PC-3 (cell line): Measurements from ENCODE around the gene AGER. TPM values are rescaled to one million over a fixed set of nuclear protein-coding genes. Genes with fewer than 3 reads are reported as not detected.
"Not testable (repeated sequence)": the region's sequence is repeated elsewhere in the genome, so short reads cannot be mapped to it uniquely, and the experiment has no call there.

Experiments used
- ATAC-seq: fragments of 200-7000 bp; cut with Tn5 transposase; 2 replicates; pipeline ENCODE4 v1.9.1; 2020; ENCODE audit warnings: mild to moderate bottlenecking, moderate library complexity
- BruUV-seq: library from RNA; stranded (reverse); fragments of 400-500 nt; replicated peaks from 2 replicates; lab custom pipeline; 2021; lab: Mats Ljungman, UMichigan
- CTCF ChIA-PET: fragments of 300-600 bp; sonication (Branson Sonifier 250); formaldehyde crosslinking; loops from one replicate; lab custom pipeline; 2022; ENCODE audit warnings: antibody characterized with exemption; lab: Charles Lee
- POLR2A ChIA-PET: fragments of 300-600 bp; sonication (Branson Sonifier 250); formaldehyde crosslinking; loops from one replicate; lab custom pipeline; 2022; ENCODE audit warnings: antibody characterized with exemption; ENCODE audit not compliant: unreplicated experiment; lab: Charles Lee
- DNase-seq: peaks from one replicate; pipeline ENCODE4 v3.0.0-alpha.2; 2015
- H2AFZ ChIP-seq: fragments of 300-600 bp; sonication (generic); 2 replicates; pipeline ENCODE4 v1.6.0; 2016; ENCODE audit warnings: antibody characterized with exemption, low read length
- H3F3A ChIP-seq: fragments of 300-600 bp; sonication (generic); one replicate; pipeline ENCODE4 v1.6.0; 2017; ENCODE audit warnings: antibody characterized with exemption, low read length, control low read depth, mild to moderate bottlenecking; ENCODE audit not compliant: unreplicated experiment
- H3K27ac ChIP-seq: fragments of 300-600 bp; sonication (generic); 2 replicates; pipeline ENCODE4 v1.5.1; 2016; ENCODE audit warnings: mild to moderate bottlenecking, low read length
- H3K27me3 ChIP-seq: fragments of 300-600 bp; sonication (generic); 2 replicates; pipeline ENCODE4 v1.6.1; 2016; ENCODE audit warnings: low read length, mixed read lengths
- H3K36me3 ChIP-seq: fragments of 300-600 bp; sonication (generic); 2 replicates; pipeline ENCODE4 v1.6.1; 2016; ENCODE audit warnings: low read depth, mixed run types, low read length, mixed read lengths
- H3K4me1 ChIP-seq: fragments of 300-600 bp; sonication (generic); 2 replicates; pipeline ENCODE4 v1.5.1; 2016; ENCODE audit warnings: low read length; ENCODE audit not compliant: insufficient read depth
- H3K4me2 ChIP-seq: fragments of 300-600 bp; sonication (generic); 2 replicates; pipeline ENCODE4 v1.6.0; 2016; ENCODE audit warnings: low read length
- H3K4me3 ChIP-seq: fragments of 300-600 bp; sonication (generic); 2 replicates; pipeline ENCODE4 v1.5.1; 2016; ENCODE audit warnings: mild to moderate bottlenecking, low read length, mixed read lengths
- H3K79me2 ChIP-seq: fragments of 300-600 bp; sonication (generic); 2 replicates; pipeline ENCODE4 v1.6.1; 2017; ENCODE audit warnings: low read length, mixed read lengths
- H3K9ac ChIP-seq: fragments of 300-600 bp; sonication (generic); 2 replicates; pipeline ENCODE4 v1.6.0; 2016; ENCODE audit warnings: mild to moderate bottlenecking, low read length
- H3K9me2 ChIP-seq: fragments of 300-600 bp; sonication (generic); replicated peaks from 2 replicates; pipeline ENCODE4 v1.6.1; 2016; ENCODE audit warnings: mixed run types, low read length, mixed read lengths
- H3K9me3 ChIP-seq: fragments of 300-600 bp; sonication (generic); 2 replicates; pipeline ENCODE4 v1.6.1; 2016; ENCODE audit warnings: low read length, mixed read lengths
- H4K20me1 ChIP-seq: fragments of 300-600 bp; sonication (generic); 2 replicates; pipeline ENCODE4 v1.6.1; 2016; ENCODE audit warnings: low read length, mixed read lengths
- CTCF ChIP-seq: fragments of 300-600 bp; sonication (generic); conservative IDR thresholded peaks from 2 replicates; pipeline ENCODE4 v1.5.1; 2017; ENCODE audit warnings: antibody characterized with exemption, low read depth, mild to moderate bottlenecking, low read length
- EZH2 ChIP-seq: fragments of 300-600 bp; sonication (generic); IDR thresholded peaks from one replicate; pipeline ENCODE4 v1.6.1; 2017; ENCODE audit warnings: antibody characterized with exemption, mild to moderate bottlenecking, low read length; ENCODE audit not compliant: unreplicated experiment
- EZH2phosphoT487 ChIP-seq: fragments of 300-600 bp; sonication (generic); IDR thresholded peaks from 2 replicates; pipeline ENCODE4 v1.6.1; 2018; ENCODE audit warnings: mild to moderate bottlenecking, antibody characterized with exemption, low read length, borderline replicate concordance
- intact Hi-C: fragments of 100-400 bp; cut with micrococcal nuclease; formaldehyde crosslinking; loops from 2 replicates; pipeline ENCODE4 v1.9.0; 2023
- total RNA-seq: library from RNA; depleted of rRNA; stranded (reverse); fragments of >200 nt; gene quantifications from 2 replicates; pipeline ENCODE4 v1.2.3, GENCODE V29; 2014

Gene AGER
- total RNA-seq, 1 experiment from 2014 or later = 2.0 TPM

- no peaks in the 10 kb centered on the region for H3K27me3 ChIP-seq
- no TSS peak for BruUV-seq
- no peak overlapping the region for H3K4me3 ChIP-seq
- H3F3A ChIP-seq = no peaks in the 10 kb centered on the region
- H3K9me2 ChIP-seq = no peaks in the 10 kb centered on the region
- no peak for ATAC-seq
- H3K4me2 ChIP-seq = no peak overlapping the region
- intact Hi-C loops = no loop called here
- H3K79me2 ChIP-seq = peaks cover 18% of the 10 kb centered on the region
- TF ChIP-seq EZH2phosphoT487 (no peak), CTCF (no peak), EZH2 (no peak)
- no peaks in the 10 kb centered on the region for H3K9me3 ChIP-seq
- no peak for DNase-seq
- ChIA-PET POLR2A (no interaction called here), CTCF (no interaction called here)
- no peak overlapping the region for H2AFZ ChIP-seq
- no peak overlapping the region for H3K27ac ChIP-seq
- H3K36me3 ChIP-seq = no peaks in the 10 kb centered on the region
- H4K20me1 ChIP-seq = no peaks in the 10 kb centered on the region
- H3K9ac ChIP-seq = no peak overlapping the region
- H3K4me1 ChIP-seq = peaks cover 15% of the 10 kb centered on the region
Measured at GRCh38 chr6:32187009-32187709, 3.1 kb upstream of the AGER start.

- H3K4me2 ChIP-seq, H2AFZ ChIP-seq, ATAC-seq, H3K4me3 ChIP-seq, H3K9me2 ChIP-seq, CTCF ChIA-PET, H3K9me3 ChIP-seq, DNase-seq, intact Hi-C loops, H3K9ac ChIP-seq, H3K27ac ChIP-seq, BruUV-seq, H3F3A ChIP-seq, H3K36me3 ChIP-seq, POLR2A ChIA-PET, H4K20me1 ChIP-seq, H3K27me3 ChIP-seq: not testable (repeated sequence)
- H3K79me2 ChIP-seq = peaks cover 18% of the 10 kb centered on the region
- H3K4me1 ChIP-seq = peaks cover 13% of the 10 kb centered on the region
Measured at GRCh38 chr6:32186151-32186840, 2.2 kb upstream of the AGER start.

GRCh38 chr6:32185681-32186131 lies 1.7 kb upstream of the AGER start:
- DNase-seq (peak; percentile 45), ATAC-seq (peak; percentile 51)
- H3K27me3 ChIP-seq, H3K4me3 ChIP-seq, H3K9ac ChIP-seq, H3K9me2 ChIP-seq, H3K36me3 ChIP-seq, H2AFZ ChIP-seq, H3K4me2 ChIP-seq, H3K27ac ChIP-seq, intact Hi-C loops, H3F3A ChIP-seq, H4K20me1 ChIP-seq, H3K9me3 ChIP-seq, BruUV-seq: not testable (repeated sequence)
- H3K79me2 ChIP-seq = peaks cover 18% of the 10 kb centered on the region
- ChIA-PET CTCF (interaction anchor here (0.6 kb wide), 1 partner anchor 56 kb away, joined by 5 read pairs; the partner anchor contains the start of gene FKBPL), POLR2A (interaction anchor here (0.6 kb wide), 1 partner anchor 10 kb away, joined by 20 read pairs; no protein-coding TSS in a partner anchor)
- peaks cover 13% of the 10 kb centered on the region for H3K4me1 ChIP-seq
